DOHH2 (cell line): ENCODE results near the gene ZNF236.

Experiments used
- EZH2phosphoT487 ChIP-seq: fragments of 200-600 bp; sonication (generic); IDR thresholded peaks from 2 replicates; pipeline ENCODE4 v1.6.1; 2017; ENCODE audit warnings: borderline replicate concordance, mild to moderate bottlenecking, antibody characterized with exemption, low read length, moderate library complexity, mixed read lengths
- TF ChIP-seq, protein P1 (sequence below): fragments of 200-600 bp; sonication (generic); IDR thresholded peaks from one replicate; pipeline ENCODE4 v1.5.1; 2014; ENCODE audit warnings: antibody characterized with exemption, mild to moderate bottlenecking, low read depth, low read length; ENCODE audit not compliant: poor library complexity, severe bottlenecking

DNA sequence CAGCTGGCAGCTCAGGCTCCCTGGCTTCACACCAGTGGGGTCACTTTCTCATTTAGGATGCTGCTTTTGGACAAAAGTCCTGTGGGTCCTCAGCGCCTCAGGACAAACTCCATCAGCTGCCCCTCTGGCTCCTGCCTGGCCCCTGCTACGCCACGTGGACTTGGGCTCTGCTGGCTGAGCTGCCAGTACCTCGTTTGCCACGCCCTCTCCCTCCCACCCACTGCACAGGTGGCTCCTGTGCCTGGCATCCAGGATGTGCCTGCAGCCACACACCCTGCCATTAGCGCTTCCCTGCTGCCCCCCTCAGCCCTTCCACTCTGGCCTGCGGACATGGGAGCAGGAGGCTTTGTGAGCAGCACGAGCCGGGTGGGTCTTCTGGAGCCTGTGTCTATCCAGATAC, 118.9 kb downstream of the ZNF236 start:
- no peak for TF ChIP-seq EZH2phosphoT487
- TF ChIP-seq, protein P1, sequence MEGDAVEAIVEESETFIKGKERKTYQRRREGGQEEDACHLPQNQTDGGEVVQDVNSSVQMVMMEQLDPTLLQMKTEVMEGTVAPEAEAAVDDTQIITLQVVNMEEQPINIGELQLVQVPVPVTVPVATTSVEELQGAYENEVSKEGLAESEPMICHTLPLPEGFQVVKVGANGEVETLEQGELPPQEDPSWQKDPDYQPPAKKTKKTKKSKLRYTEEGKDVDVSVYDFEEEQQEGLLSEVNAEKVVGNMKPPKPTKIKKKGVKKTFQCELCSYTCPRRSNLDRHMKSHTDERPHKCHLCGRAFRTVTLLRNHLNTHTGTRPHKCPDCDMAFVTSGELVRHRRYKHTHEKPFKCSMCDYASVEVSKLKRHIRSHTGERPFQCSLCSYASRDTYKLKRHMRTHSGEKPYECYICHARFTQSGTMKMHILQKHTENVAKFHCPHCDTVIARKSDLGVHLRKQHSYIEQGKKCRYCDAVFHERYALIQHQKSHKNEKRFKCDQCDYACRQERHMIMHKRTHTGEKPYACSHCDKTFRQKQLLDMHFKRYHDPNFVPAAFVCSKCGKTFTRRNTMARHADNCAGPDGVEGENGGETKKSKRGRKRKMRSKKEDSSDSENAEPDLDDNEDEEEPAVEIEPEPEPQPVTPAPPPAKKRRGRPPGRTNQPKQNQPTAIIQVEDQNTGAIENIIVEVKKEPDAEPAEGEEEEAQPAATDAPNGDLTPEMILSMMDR = no peak
